HepG2 (cell line): ENCODE results near the gene CACNA1G. TPM values are rescaled to one million over a fixed set of nuclear protein-coding genes. Genes with fewer than 3 reads are reported as not detected.

ENCODE experiments used
- ARHGAP35 ChIP-seq: sonication (generic); formaldehyde crosslinking; IDR thresholded peaks from 2 replicates; pipeline ENCODE4 v1.9.0; 2022; ENCODE audit warnings: mild to moderate bottlenecking, inconsistent platforms, moderate library complexity, missing genetic modification reagents, borderline replicate concordance
- CAMTA2 ChIP-seq: sonication (generic); formaldehyde crosslinking; IDR thresholded peaks from 2 replicates; pipeline ENCODE4 v1.4.0; 2020; ENCODE audit warnings: mild to moderate bottlenecking, missing genetic modification reagents, borderline replicate concordance
- CENPT ChIP-seq: sonication (generic); formaldehyde crosslinking; IDR thresholded peaks from 2 replicates; pipeline ENCODE4 v1.8.0; 2022; ENCODE audit warnings: low read depth, mild to moderate bottlenecking, moderate library complexity, missing genetic modification reagents
- ESRRA ChIP-seq: sonication (generic); formaldehyde crosslinking; IDR thresholded peaks from 2 replicates; pipeline ENCODE4 v1.5.1; 2020; ENCODE audit warnings: mild to moderate bottlenecking, low read depth, missing genetic modification reagents
- FLYWCH1 ChIP-seq: sonication (generic); formaldehyde crosslinking; IDR thresholded peaks from 2 replicates; pipeline ENCODE4 v1.8.1; 2023; ENCODE audit warnings: mild to moderate bottlenecking, missing genetic modification reagents
- FOXM1 ChIP-seq: sonication (generic); formaldehyde crosslinking; IDR thresholded peaks from 2 replicates; pipeline ENCODE4 v1.5.0; 2020; ENCODE audit warnings: missing genetic modification reagents
- JUNB ChIP-seq: sonication (generic); formaldehyde crosslinking; IDR thresholded peaks from 2 replicates; pipeline ENCODE4 v1.8.0; 2022; ENCODE audit warnings: missing genetic modification reagents, mild to moderate bottlenecking, borderline replicate concordance
- SAFB2 ChIP-seq: sonication (generic); formaldehyde crosslinking; IDR thresholded peaks from 2 replicates; pipeline ENCODE4 v1.5.1; 2020; ENCODE audit warnings: missing genetic modification reagents, low read depth, mild to moderate bottlenecking, borderline replicate concordance
- SALL1 ChIP-seq: sonication (generic); formaldehyde crosslinking; IDR thresholded peaks from 2 replicates; pipeline ENCODE4 v1.8.0; 2022; ENCODE audit warnings: mild to moderate bottlenecking, missing genetic modification reagents
- SMARCC2 ChIP-seq: fragments of 450-650 bp; IDR thresholded peaks from 2 replicates; pipeline ENCODE4 v1.6.1; 2017; ENCODE audit warnings: antibody characterized with exemption, mild to moderate bottlenecking
- SPEN ChIP-seq: sonication (generic); formaldehyde crosslinking; IDR thresholded peaks from 2 replicates; pipeline ENCODE4 v1.5.1; 2020; ENCODE audit warnings: low read depth, mild to moderate bottlenecking, missing genetic modification reagents
- TRAFD1 ChIP-seq: sonication (generic); formaldehyde crosslinking; IDR thresholded peaks from 2 replicates; pipeline ENCODE4 v1.5.1; 2020; ENCODE audit warnings: missing genetic modification reagents, mild to moderate bottlenecking, borderline replicate concordance
- ZBTB21 ChIP-seq: sonication (generic); formaldehyde crosslinking; IDR thresholded peaks from 2 replicates; pipeline ENCODE4 v1.4.0; 2020; ENCODE audit warnings: missing genetic modification reagents
- ZBTB26 ChIP-seq: IDR thresholded peaks from 2 replicates; pipeline ENCODE4 v1.6.1; 2016; ENCODE audit warnings: missing compliant biosample characterization, missing genetic modification reagents, borderline replicate concordance
- ZNF264 ChIP-seq: sonication (generic); formaldehyde crosslinking; IDR thresholded peaks from 2 replicates; pipeline ENCODE4 v1.4.0; 2020; ENCODE audit warnings: missing genetic modification reagents
- ZNF317 ChIP-seq: sonication (generic); formaldehyde crosslinking; IDR thresholded peaks from 2 replicates; pipeline ENCODE4 v1.5.0; 2020; ENCODE audit warnings: mild to moderate bottlenecking, missing genetic modification reagents
- ZNF484 ChIP-seq: sonication (generic); formaldehyde crosslinking; IDR thresholded peaks from 2 replicates; pipeline ENCODE4 v1.5.1; 2020; ENCODE audit warnings: mild to moderate bottlenecking, low read depth, missing genetic modification reagents, borderline replicate concordance
- ZNF569 ChIP-seq: sonication (generic); formaldehyde crosslinking; IDR thresholded peaks from 2 replicates; pipeline ENCODE4 v1.5.0; 2020; ENCODE audit warnings: mild to moderate bottlenecking, missing genetic modification reagents, moderate library complexity, borderline replicate concordance
- ZNF703 ChIP-seq: sonication (generic); formaldehyde crosslinking; IDR thresholded peaks from 2 replicates; pipeline ENCODE4 v1.5.1; 2020; ENCODE audit warnings: missing genetic modification reagents, mild to moderate bottlenecking, moderate library complexity, borderline replicate concordance
- ZNF709 ChIP-seq: sonication (generic); formaldehyde crosslinking; IDR thresholded peaks from 2 replicates; pipeline ENCODE4 v1.5.0; 2020; ENCODE audit warnings: mild to moderate bottlenecking, missing genetic modification reagents
- ZNF784 ChIP-seq: sonication (generic); formaldehyde crosslinking; IDR thresholded peaks from 2 replicates; pipeline ENCODE4 v1.5.1; 2020; ENCODE audit warnings: missing genetic modification reagents, mild to moderate bottlenecking, borderline replicate concordance
- polyA plus RNA-seq, 8 experiments: library from polyadenylated mRNA; depleted of rRNA in 3 of 8; stranded (reverse) in 7 of 8; unstranded in 1 of 8; fragments of >200 nt; fragmentation: Illumina TruSeq in 4 of 8; extraction: Trizol in 4 of 8; gene quantifications; 2 replicates each; pipeline versions ENCODE4 v1.2.1 to v1.2.3, GENCODE V29; 2011 to 2016; ENCODE audit warnings: low read depth in 4 of 8, missing spikeins in 1 of 8, mixed read lengths in 1 of 8; ENCODE audit not compliant: insufficient read depth in 1 of 8
- total RNA-seq, 5 experiments: library from RNA; depleted of rRNA; stranded (reverse); fragments of >200 nt; fragmentation: Illumina TruSeq; extraction: Trizol; gene quantifications; 2 replicates each; pipeline ENCODE4 v1.2.3, GENCODE V29; 2016; ENCODE audit warnings: low read depth in 1 of 5
- TF ChIP-seq, protein P1 (sequence below): sonication (generic); formaldehyde crosslinking; IDR thresholded peaks from 2 replicates; pipeline ENCODE4 v1.5.1; 2020; ENCODE audit warnings: mild to moderate bottlenecking, missing genetic modification reagents

The CACNA1G gene
- total and polyA plus RNA-seq, 2 of the 13 experiments (the other 11 are each of a cell fraction or from before 2014, with no cell fraction given) = 0.02 TPM; not detected in 1

- TF ChIP-seq ARHGAP35 (CRISPR knock-in tag) (no peak), SALL1 (CRISPR knock-in tag) (peak; percentile 90), CENPT (CRISPR knock-in tag) (no peak; the same call in 1 of the 2 replicates), ZBTB21 (CRISPR knock-in tag) (no peak), ESRRA (CRISPR knock-in tag) (peak; percentile 82; the same call in 1 of the 2 replicates), ZNF317 (CRISPR knock-in tag) (peak; percentile 97), ZNF484 (no peak), ZNF784 (CRISPR knock-in tag) (no peak), ZNF569 (CRISPR knock-in tag) (no peak), SPEN (0 out of 2 replicates have a peak, but pooled peaks have one; percentile 20), ZBTB26 (peak; percentile 29; the same call in 1 of the 2 replicates), FLYWCH1 (CRISPR knock-in tag) (no peak), TRAFD1 (CRISPR knock-in tag) (no peak), ZNF709 (CRISPR knock-in tag) (0 out of 2 replicates have a peak, but pooled peaks have one; percentile 70), SAFB2 (peak; percentile 41; the same call in 1 of the 2 replicates), JUNB (peak; percentile 35; the same call in 1 of the 2 replicates), CAMTA2 (peak; percentile 95; the same call in 1 of the 2 replicates), FOXM1 (no peak), ZNF264 (no peak), SMARCC2 (no peak), ZNF703 (CRISPR knock-in tag) (no peak)
- TF ChIP-seq, protein P1, sequence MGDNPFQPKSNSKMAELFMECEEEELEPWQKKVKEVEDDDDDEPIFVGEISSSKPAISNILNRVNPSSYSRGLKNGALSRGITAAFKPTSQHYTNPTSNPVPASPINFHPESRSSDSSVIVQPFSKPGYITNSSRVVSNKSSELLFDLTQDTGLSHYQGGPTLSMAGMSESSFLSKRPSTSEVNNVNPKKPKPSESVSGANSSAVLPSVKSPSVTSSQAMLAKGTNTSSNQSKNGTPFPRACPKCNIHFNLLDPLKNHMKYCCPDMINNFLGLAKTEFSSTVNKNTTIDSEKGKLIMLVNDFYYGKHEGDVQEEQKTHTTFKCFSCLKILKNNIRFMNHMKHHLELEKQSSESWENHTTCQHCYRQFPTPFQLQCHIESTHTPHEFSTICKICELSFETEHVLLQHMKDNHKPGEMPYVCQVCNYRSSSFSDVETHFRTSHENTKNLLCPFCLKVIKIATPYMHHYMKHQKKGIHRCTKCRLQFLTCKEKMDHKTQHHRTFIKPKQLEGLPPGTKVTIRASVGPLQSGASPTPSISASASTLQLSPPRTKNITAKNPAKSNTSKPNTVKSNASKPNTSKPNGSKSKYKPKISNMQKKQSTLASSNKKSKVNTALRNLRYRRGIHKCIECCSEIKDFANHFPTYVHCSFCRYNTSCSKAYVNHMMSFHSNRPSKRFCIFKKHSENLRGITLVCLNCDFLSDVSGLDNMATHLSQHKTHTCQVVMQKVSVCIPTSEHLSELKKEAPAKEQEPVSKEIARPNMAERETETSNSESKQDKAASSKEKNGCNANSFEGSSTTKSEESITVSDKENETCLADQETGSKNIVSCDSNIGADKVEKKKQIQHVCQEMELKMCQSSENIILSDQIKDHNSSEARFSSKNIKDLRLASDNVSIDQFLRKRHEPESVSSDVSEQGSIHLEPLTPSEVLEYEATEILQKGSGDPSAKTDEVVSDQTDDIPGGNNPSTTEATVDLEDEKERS (CRISPR knock-in tag) = no peak; the same call in 1 of the 2 replicates
Measured at GRCh38 chr17:50627782-50628601, 67.5 kb downstream of the CACNA1G start (continued).
